T follicular helper cell (primary cell): ENCODE data around the gene KIZ.
"Not testable (repeated sequence)": the region's sequence is repeated elsewhere in the genome, so short reads cannot be mapped to it uniquely, and the experiment has no call there.

ENCODE experiments used
- DNase-seq: peaks from one replicate; pipeline ENCODE4 v3.0.0-alpha.2; 2020; ENCODE audit warnings: low read depth

Gene KIZ

GRCh38 chr20:21137078-21137477, 11.2 kb downstream of the KIZ start:
- no peak for DNase-seq

- DNase-seq: no peak
Observed at GRCh38 chr20:21139881-21140566, 14.1 kb downstream of the KIZ start.

- no peak for DNase-seq
Observed at GRCh38 chr20:21141825-21142224, 15.9 kb downstream of the KIZ start.

GRCh38 chr20:21143194-21143890, 17.5 kb downstream of the KIZ start:
- DNase-seq: no peak

- DNase-seq: no peak
Observed at GRCh38 chr20:21145424-21145823, 19.5 kb downstream of the KIZ start.

- no peak for DNase-seq
Observed at GRCh38 chr20:21146215-21146614, 20.3 kb downstream of the KIZ start.

DNA sequence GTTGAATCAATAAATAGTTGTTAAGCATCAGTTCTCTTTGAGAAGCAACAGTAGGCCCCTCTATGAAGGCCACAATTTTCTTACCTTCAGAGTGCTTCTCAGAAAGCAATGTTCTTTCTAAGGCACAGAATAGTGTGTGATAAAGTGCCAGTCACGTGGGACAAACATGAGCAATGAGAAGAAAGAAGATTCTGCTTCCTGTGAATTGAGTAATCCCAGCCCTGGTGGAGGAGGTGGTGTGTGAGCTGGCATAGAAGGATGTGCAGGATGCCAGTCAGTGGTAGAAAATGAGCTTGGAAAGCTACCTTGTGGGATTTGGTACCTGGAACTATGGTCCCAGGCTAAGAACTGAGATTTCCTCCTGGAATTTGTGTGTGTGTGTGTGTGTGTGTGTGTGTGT, 21.7 kb downstream of the KIZ start:
- DNase-seq: no peak

DNA sequence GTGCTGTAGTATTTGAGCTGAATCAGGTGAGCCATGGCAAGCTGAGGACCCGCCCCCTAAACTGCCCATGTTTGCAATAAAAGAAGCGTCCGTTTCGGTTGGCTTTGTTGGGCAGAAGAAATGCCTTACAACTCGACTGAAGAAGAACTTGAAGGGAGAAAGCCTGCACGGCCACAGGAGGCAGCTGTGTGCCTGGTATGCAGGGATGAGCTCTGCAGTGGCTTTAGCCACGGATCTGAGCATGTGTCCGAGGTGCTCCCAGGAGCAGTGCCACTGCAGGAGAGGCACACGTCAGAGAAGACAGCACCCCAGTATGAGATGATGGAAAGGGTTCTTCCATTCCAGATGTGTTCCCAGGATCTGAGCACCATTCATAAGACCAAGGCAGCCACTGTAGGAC, 23.5 kb downstream of the KIZ start:
- no peak for DNase-seq

- no peak for DNase-seq
Observed at GRCh38 chr20:21151791-21152190, 25.9 kb downstream of the KIZ start.

DNA sequence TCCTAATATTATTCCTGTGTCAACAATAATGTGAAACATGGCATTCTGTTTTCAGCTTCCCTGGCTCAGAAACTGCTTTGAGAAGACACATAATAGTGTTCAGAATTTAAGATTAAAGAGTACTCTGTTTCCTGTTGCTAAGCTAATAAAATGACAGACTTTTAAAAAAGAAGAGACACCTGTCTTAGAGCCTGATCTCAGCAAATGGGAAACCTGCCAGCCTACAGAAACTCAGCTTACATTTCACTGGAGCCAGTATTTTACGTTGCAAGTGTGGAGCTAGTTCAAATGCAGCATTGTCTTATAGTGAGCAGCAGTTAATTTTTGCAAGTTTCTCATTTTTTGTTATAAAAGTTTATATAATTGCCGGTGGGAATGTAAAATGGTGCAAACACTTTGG, 28.8 kb downstream of the KIZ start:
- no peak for DNase-seq

DNA sequence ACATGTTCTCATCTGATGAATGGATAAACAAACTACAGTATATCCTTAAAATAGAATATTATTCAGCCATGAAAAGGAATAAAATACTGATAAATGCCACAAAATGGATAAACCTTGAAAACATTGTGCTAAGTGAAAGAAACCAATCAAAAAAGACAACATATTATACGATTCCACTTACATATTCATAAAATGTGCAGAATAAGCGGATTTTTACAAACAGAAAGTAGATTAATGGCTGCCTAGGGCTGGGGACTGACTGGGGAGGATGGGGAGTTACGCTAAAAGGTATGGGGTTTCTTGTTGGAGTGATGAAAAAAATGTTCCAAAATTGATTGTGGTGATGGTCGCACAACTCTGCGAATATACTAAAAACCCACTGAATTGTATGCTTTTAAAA, 29.4 kb downstream of the KIZ start:
- no peak for DNase-seq

DNA sequence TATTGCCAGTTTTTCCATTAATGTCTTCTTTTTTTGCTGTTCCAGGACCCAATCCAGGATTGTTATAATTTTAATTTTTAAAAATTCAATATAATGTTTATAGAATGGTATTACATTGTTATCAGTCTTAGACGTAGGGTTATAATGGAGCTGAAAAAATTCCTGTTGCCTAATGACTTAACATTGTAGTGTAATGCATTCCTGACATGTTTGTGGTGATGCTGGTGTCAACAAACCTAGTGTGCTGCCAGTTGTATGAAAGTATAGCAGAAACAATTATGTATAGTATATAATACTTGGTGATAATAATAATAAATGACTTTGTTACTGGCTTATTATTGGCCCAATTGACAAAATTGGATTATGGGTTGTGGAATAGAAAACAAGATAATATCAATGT, 30.4 kb downstream of the KIZ start:
- no peak for DNase-seq

GRCh38 chr20:21157006-21157405, 31.1 kb downstream of the KIZ start:
- no peak for DNase-seq

- no peak for DNase-seq
Observed at GRCh38 chr20:21159658-21160380, 33.9 kb downstream of the KIZ start.

GRCh38 chr20:21161926-21162325, 36.0 kb downstream of the KIZ start:
- no peak for DNase-seq

DNA sequence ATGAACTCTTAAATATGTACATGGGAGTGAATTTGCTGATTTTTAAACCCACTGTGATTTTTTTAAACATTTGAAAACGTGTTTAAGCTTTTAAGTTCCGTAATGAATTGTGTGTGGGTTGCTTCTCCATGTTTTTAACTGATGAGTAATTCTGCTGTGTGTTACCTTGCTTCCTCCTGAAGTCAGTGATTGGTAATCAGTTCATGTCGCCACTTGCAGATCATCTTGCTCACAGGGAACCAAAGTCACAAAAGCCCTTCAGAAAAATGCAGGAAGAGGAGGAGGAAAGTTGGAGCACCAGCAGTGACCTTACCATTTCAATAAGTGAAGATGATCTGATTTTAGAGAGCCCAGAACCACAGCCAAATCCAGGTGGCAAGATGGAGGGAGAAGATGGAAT, 36.7 kb downstream of the KIZ start:
- DNase-seq: no peak

GRCh38 chr20:21166801-21167200, 40.9 kb downstream of the KIZ start:
- DNase-seq: no peak

DNA sequence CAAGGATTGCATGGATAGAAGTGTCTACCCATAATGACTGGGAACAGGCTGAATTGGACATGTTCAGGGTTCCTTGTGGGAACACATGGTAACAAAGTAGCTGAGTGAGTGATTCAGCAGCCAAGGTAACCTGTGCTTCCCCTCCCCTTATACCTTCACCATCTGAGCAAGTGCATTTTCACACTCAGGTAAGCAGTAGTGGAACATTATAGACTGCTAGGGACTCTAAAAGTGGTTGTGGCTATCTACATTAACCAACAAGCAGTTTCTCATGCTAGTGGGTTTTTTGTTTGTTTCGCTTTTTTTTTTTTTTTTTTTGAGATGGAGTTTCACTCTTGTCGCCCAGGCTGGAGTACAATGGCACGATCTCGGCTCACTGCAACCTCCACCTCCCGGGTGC, 41.4 kb downstream of the KIZ start:
- no peak for DNase-seq

- DNase-seq: not testable (repeated sequence)
Observed at GRCh38 chr20:21168061-21168460, 42.2 kb downstream of the KIZ start.

GRCh38 chr20:21172626-21173025, 46.7 kb downstream of the KIZ start:
- no peak for DNase-seq

DNA sequence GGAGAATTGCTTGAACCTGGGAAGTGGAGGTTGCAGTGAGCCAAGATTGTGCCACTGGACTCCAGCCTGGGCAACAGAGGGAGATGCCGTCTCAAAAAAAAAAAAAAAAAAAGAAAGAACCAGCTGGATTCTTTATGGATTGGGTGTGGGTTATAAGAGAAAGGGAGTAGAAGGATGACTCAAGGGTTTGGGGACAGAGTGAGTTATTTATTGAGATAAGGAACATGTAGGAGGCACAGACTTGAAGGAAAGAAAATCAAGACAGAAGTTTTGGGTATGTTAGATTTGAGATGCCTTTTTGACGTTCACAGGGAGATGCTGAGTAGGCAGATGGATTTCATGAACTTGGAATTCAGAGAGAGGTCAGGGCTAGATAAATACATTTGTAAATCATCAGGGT, 47.6 kb downstream of the KIZ start:
- DNase-seq: no peak

- no peak for DNase-seq
Observed at GRCh38 chr20:21174516-21175239, 48.8 kb downstream of the KIZ start.

DNA sequence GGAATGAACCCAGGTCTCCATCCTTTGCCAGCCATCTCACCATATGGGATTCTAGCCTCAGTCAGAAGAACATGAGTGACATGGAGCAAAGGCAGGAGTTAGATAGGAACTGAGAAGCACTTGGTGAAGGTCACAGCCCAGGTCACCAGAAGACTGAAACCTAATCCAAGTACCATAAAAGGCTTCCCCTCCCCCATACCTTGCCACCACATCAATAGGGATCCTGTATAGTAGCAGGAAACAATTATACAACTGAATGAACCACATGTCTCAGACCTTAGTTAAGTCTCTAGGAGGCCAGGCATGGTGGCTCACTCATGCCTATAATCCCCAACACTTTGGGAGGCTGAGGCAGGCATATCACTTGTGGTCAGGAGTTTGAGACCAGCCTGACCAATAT, 49.6 kb downstream of the KIZ start:
- DNase-seq: no peak
